Measurements from ENCODE around the gene PTPRD. TPM values are rescaled to one million over a fixed set of nuclear protein-coding genes. Genes with fewer than 3 reads are reported as not detected.
"Not testable (repeated sequence)": the region's sequence is repeated elsewhere in the genome, so short reads cannot be mapped to it uniquely, and the experiment has no call there.

PTPRD gene
- total RNA-seq, 1 donor from 2014 or later = 5.7 TPM

GRCh38 chr9:9945966-9946365 lies 666.8 kb downstream of the PTPRD start:
- H3K4me3 Mint-ChIP-seq (ENCODE audit: unreplicated experiment) = no peak overlapping the region
- peaks cover 13% of the 10 kb centered on the region for H3K4me1 Mint-ChIP-seq (ENCODE audit: low read depth)
- TF ChIP-seq, protein P1, sequence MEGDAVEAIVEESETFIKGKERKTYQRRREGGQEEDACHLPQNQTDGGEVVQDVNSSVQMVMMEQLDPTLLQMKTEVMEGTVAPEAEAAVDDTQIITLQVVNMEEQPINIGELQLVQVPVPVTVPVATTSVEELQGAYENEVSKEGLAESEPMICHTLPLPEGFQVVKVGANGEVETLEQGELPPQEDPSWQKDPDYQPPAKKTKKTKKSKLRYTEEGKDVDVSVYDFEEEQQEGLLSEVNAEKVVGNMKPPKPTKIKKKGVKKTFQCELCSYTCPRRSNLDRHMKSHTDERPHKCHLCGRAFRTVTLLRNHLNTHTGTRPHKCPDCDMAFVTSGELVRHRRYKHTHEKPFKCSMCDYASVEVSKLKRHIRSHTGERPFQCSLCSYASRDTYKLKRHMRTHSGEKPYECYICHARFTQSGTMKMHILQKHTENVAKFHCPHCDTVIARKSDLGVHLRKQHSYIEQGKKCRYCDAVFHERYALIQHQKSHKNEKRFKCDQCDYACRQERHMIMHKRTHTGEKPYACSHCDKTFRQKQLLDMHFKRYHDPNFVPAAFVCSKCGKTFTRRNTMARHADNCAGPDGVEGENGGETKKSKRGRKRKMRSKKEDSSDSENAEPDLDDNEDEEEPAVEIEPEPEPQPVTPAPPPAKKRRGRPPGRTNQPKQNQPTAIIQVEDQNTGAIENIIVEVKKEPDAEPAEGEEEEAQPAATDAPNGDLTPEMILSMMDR (IDR thresholded peaks at IDR 0.05) = no peak
- no peak for DNase-seq (ENCODE audit: low spot score)
- H3K36me3 Mint-ChIP-seq (ENCODE audit: low read depth) = no peaks in the 10 kb centered on the region
- peaks cover 7% of the 10 kb centered on the region for H3K27me3 Mint-ChIP-seq (ENCODE audit: low read depth)
- no peak overlapping the region for H3K27ac Mint-ChIP-seq (ENCODE audit: unreplicated experiment)
- no peaks in the 10 kb centered on the region for H3K9me3 Mint-ChIP-seq (ENCODE audit: low read depth)

GRCh38 chr9:9942764-9943424 lies 669.9 kb downstream of the PTPRD start:
- Mint-ChIP-seq H3K4me3 (ENCODE audit: unreplicated experiment) (no peak overlapping the region), H3K27ac (ENCODE audit: unreplicated experiment) (no peak overlapping the region), H3K9me3 (ENCODE audit: low read depth) (no peaks in the 10 kb centered on the region), H3K4me1 (ENCODE audit: low read depth) (no peaks in the 10 kb centered on the region), H3K36me3 (ENCODE audit: low read depth) (no peaks in the 10 kb centered on the region), H3K27me3 (ENCODE audit: low read depth) (peaks cover 16% of the 10 kb centered on the region)
- DNase-seq (ENCODE audit: low spot score) = no peak
- TF ChIP-seq, protein P1 (IDR thresholded peaks at IDR 0.05) = peak; percentile 95

- TF ChIP-seq, protein P1 (IDR thresholded peaks at IDR 0.05) = no peak
- Mint-ChIP-seq H3K4me1 (ENCODE audit: low read depth) (no peaks in the 10 kb centered on the region), H3K4me3 (ENCODE audit: unreplicated experiment) (no peak overlapping the region), H3K9me3 (ENCODE audit: low read depth) (no peaks in the 10 kb centered on the region), H3K36me3 (ENCODE audit: low read depth) (no peaks in the 10 kb centered on the region), H3K27me3 (ENCODE audit: low read depth) (peaks cover 11% of the 10 kb centered on the region), H3K27ac (ENCODE audit: unreplicated experiment) (no peak overlapping the region)
- no peak for DNase-seq (ENCODE audit: low spot score)
Measured at GRCh38 chr9:9938432-9938831, 674.4 kb downstream of the PTPRD start.

GRCh38 chr9:9931464-9931863 lies 681.3 kb downstream of the PTPRD start:
- H3K9me3 Mint-ChIP-seq (ENCODE audit: low read depth); H3K27ac Mint-ChIP-seq (ENCODE audit: unreplicated experiment); H3K36me3 Mint-ChIP-seq (ENCODE audit: low read depth); H3K4me3 Mint-ChIP-seq (ENCODE audit: unreplicated experiment); H3K27me3 Mint-ChIP-seq (ENCODE audit: low read depth); DNase-seq (ENCODE audit: low spot score); H3K4me1 Mint-ChIP-seq (ENCODE audit: low read depth): not testable (repeated sequence)

- H3K4me3 Mint-ChIP-seq (ENCODE audit: unreplicated experiment) = no peak overlapping the region
- no peak overlapping the region for H3K27ac Mint-ChIP-seq (ENCODE audit: unreplicated experiment)
- H3K4me1 Mint-ChIP-seq (ENCODE audit: low read depth) = no peaks in the 10 kb centered on the region
- no peaks in the 10 kb centered on the region for H3K36me3 Mint-ChIP-seq (ENCODE audit: low read depth)
- no peak for DNase-seq (ENCODE audit: low spot score)
- H3K27me3 Mint-ChIP-seq (ENCODE audit: low read depth) = peaks cover 13% of the 10 kb centered on the region
- TF ChIP-seq, protein P1 (IDR thresholded peaks at IDR 0.05) = no peak
- H3K9me3 Mint-ChIP-seq (ENCODE audit: low read depth) = no peaks in the 10 kb centered on the region
Measured at GRCh38 chr9:9924376-9924775, 688.4 kb downstream of the PTPRD start.

- Mint-ChIP-seq H3K27me3 (ENCODE audit: low read depth) (peaks cover 20% of the 10 kb centered on the region), H3K4me3 (ENCODE audit: unreplicated experiment) (no peak overlapping the region), H3K27ac (ENCODE audit: unreplicated experiment) (no peak overlapping the region), H3K9me3 (ENCODE audit: low read depth) (no peaks in the 10 kb centered on the region), H3K36me3 (ENCODE audit: low read depth) (no peaks in the 10 kb centered on the region), H3K4me1 (ENCODE audit: low read depth) (no peaks in the 10 kb centered on the region)
- DNase-seq (ENCODE audit: low spot score) = no peak
- TF ChIP-seq, protein P1 (IDR thresholded peaks at IDR 0.05) = no peak
Measured at GRCh38 chr9:9921805-9922204, 691.0 kb downstream of the PTPRD start.

Measured in chondrocyte (in vitro differentiated cells).